GM19452 (cell line): ENCODE measurements around the gene TSPO2.
"Not testable (repeated sequence)": the region's sequence is repeated elsewhere in the genome, so short reads cannot be mapped to it uniquely, and the experiment has no call there.

Experiments used
- ATAC-seq: cut with Tn5 transposase; IDR thresholded peaks from one replicate; pipeline ENCODE4 v1.9.1; 2021; ENCODE audit not compliant: unreplicated experiment

Gene TSPO2

GRCh38 chr6:41042226-41043055 lies at the start of gene TSPO2:
TSPO2 (plus strand) TSS chr6:41042467; CDS start chr6:41042986, 519 bp downstream.
- no peak for ATAC-seq

GRCh38 chr6:40992746-40993145 lies 49.5 kb upstream of the TSPO2 start:
- ATAC-seq: no peak

DNA sequence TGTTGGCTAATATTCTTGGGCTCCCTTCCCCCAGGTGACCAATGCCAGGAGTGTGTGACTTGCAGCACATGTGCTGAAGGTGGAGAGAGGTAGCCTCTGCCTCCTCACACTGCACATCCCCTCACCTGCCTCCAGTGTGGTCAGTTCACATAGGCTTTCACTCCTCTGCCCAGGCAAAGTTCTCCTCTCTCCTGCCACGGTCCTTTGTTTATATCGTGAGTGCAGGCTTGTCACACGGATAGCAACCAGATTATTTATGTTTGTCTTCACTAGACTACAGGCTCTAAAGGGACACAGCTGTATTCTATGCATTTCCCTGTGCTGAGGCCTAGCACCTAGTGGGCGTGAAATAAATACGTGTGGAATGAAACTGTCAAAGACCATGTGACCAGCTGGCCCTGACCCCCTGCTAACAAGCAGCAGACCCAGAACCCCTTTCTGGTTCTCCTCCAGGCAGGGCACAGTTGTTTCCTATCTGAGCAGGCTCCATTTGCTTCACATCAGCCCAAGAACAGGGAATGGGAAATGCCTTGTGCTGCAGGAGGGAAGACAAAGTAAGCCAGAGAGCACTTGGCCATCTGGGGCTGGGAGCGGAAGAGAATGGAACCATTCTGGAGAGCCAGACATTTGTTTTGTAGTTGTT lies 45.6 kb upstream of the TSPO2 start:
- no peak for ATAC-seq

DNA sequence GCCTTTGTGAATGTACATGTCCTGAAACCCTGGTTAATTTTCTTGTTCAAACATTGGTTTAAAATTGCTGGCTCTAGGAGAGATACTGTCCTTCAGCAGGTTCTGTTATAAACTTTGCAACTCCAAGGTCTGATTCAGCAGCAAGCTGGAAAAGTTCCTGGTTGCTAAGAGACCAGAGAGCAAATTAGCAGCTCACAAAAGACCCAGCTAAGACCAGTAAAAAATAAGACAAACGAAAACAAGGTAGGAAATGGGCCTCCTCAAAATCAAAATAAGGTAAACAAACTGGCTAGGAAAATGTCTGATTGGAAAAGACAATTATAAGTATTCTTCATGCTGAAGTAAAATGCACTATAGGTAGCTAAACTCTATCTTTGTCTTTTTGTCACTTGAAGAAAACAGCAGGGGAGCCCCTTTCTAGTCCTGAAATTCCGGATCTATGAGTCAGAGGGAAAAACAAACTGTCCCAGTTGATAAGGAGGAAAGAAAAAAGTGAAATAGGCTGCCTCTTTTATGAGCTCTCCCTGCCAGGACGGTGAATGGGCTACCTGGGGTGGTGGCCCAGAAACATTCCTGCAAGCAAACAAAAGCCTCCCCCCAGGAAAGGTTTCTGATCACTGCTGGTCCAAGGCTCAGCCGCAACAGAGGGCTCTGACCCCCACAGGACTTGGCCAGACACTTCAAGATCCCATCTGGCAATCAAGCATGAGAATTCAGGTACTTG lies 44.9 kb upstream of the TSPO2 start:
- no peak for ATAC-seq

- ATAC-seq: no peak
Measured at GRCh38 chr6:40998661-40999060, 43.6 kb upstream of the TSPO2 start.

DNA sequence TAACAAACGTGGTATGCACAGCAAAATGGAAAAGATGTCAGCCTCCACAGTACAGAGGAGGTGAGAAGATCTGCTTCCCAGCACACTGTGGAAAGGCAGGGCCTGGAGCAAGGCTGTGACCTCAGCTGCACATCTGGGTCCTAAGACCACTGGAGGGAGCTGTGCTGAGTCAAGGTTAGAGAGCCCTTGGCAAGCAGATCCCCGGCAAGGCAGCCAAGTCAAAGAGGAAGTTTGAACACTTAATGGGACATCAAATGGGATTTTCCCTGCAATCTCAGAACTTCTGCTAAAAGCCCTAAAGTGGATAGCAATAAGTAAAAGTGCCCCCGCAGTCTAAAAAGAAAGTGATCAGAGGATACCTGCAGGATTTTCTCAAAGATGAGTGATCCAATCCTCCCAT lies 42.7 kb upstream of the TSPO2 start:
- ATAC-seq: no peak

GRCh38 chr6:41000248-41000647 lies 42.0 kb upstream of the TSPO2 start:
- ATAC-seq: no peak

DNA sequence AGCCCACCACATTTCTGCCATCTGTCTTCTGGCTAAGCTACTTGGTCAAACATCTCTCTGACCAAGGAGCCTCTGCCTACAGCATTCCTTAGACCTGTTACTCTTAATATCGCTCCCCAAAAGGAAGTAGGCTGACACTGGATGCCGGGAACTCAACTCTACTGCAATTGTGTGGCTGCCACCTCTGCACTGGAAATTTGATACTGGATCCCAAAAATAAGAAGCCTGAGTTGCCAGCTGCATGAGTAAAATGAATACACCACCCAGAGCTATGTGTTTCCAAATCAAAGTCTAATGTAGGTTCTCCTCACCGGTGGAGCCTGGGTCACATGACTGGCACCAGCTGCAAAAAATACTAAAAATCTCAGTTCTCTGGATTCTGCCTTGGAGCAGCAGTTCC lies 40.1 kb upstream of the TSPO2 start:
- ATAC-seq: no peak

GRCh38 chr6:41006217-41006616 lies 36.0 kb upstream of the TSPO2 start:
- ATAC-seq: not testable (repeated sequence)

- not testable (repeated sequence) for ATAC-seq
Measured at GRCh38 chr6:41006980-41007379, 35.3 kb upstream of the TSPO2 start.

DNA sequence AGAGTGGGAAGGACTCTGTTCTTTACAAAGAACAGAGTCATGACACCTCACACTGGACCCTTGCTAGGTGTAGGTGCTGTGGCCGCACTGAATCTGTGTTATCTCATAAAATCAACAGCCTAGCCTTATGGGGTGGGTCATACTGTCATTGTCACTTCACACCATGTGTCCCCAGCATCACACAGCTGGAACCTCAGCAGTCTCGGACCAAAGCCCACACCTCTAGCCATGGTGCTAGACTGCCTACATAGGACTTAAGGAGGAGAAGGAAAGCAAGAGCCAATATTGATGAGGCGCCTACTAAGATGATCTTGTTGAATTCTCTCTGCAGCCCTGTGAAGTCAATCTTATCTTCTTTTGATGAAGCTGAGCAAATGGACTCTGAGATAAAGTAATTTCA lies 34.3 kb upstream of the TSPO2 start:
- no peak for ATAC-seq

- ATAC-seq: no peak
Measured at GRCh38 chr6:41009669-41010068, 32.6 kb upstream of the TSPO2 start.

DNA sequence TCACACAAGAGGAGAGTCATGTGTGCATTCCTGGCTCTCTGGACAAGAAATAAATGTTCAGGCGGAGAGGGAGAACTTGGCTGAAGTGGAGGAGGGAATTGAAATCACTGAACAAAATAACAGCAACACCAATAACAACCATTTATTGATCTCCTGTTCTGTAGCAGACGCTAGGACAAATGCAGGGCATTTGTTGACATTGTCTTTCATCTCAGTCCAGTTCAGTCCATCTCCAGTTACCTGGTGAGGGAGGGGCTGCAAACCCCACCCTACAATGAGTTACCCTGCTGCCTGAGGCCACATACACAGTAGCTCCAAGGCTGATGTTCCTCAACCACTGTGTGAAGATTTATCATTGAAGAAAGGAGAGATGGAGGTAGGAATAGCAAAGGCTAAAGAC lies 30.6 kb upstream of the TSPO2 start:
- ATAC-seq: no peak

DNA sequence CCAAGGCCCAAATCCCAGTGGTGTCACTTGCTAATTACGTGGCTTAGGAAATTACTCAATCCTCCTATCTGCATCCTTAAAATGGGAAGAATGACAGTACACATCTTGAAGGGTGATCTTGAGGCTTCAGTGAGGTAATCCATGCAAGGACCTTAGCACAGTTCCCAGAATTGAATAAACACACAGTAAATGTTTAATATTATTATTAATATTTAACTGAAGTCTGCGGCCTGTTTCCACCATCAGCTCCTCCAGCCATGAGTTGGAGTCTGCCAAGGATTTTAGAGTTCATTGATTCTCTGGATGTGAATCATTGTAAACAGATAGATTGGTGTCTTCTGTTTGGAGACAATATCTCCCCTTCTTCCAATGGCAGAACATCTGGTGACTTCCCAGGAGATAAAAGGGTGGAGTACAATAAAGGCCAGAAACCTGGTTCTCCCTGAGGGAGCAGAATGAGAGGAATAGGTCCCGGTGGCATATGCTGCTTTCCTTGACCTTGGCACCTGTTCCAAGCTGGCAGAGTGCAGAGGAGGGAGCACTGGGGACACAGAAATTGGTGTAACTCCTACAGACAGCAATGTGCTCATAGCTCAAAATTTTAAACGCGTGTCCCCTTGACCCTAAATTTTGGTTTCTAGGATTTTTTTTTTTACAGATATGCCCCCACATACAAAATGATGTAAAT lies 28.7 kb upstream of the TSPO2 start:
- ATAC-seq: no peak

DNA sequence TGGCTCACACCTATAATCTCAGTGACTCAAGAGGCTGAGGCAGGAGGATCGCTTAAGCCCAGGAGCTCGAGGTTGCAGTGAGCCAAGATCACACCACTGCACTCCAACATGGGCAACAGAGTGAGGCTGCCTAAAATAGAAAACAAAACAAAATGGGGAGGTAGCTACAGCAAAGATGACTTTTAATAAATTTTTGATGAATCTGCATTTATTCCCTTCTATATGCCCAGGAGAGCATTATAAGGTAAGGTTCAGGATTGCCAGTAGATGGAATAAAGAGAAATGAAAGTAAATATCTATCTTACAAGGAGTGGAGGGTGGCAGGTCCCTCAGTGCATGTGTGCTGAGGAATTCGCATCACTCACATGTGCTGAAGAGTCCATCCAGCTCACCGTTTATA lies 27.5 kb upstream of the TSPO2 start:
- ATAC-seq: no peak

GRCh38 chr6:41015860-41016259 lies 26.4 kb upstream of the TSPO2 start:
- not testable (repeated sequence) for ATAC-seq

DNA sequence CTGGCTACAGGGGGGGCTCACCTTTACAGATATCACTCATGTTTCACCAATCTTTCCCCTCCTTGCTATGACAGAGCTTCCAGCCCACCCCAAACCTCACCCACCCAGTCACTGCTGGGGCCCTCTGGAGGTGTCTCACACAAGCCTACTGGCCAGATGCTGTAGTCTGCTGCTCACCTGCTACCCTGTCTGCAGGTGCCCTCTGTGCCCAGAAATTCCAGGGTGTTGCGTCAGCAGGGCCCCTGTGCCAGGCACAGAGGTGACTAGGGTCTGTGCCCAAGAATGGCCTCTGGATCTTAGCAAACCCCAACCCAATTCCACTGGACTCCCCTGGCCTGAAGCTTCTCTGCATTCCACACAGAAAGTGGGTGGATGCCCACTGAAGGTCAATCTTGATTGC lies 24.6 kb upstream of the TSPO2 start:
- ATAC-seq: no peak

DNA sequence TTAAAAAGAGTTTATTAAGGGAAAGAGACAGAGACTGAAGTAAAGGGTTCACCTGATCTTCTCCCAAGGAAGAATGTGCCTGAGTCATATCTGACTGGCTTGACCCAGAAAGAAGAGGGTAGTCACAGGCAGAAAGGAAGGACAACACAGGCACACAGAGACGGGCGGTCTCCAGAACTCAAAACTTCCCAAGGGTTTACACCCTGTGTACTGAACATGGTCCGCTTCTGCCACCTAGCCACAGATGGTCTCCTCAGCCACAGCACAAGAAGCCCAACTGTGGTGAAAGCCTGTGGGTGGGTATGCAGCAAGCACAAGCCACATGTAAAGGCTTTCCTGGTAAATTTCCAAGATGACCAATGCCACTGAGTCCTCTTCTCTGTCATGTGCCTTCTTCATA lies 20.4 kb upstream of the TSPO2 start:
- ATAC-seq: no peak

GRCh38 chr6:41022294-41022693 lies 20.0 kb upstream of the TSPO2 start:
- no peak for ATAC-seq

GRCh38 chr6:41023114-41023513 lies 19.2 kb upstream of the TSPO2 start:
- no peak for ATAC-seq

- ATAC-seq: no peak
Measured at GRCh38 chr6:41025966-41026530, 16.2 kb upstream of the TSPO2 start.
